GM18507 (cell line): ENCODE measurements around the gene SLC39A6.
"Not testable (repeated sequence)": the region's sequence is repeated elsewhere in the genome, so short reads cannot be mapped to it uniquely, and the experiment has no call there.

Experiments used
- DNase-seq: peaks from one replicate; pipeline ENCODE4 v3.0.0; 2011; ENCODE audit warnings: low read depth; ENCODE audit not compliant: insufficient read length; ENCODE audit errors: extremely low spot score
- FAIRE-seq: peaks from 2 replicates; lab custom pipeline; 2011; peaks lifted over from hg19 to GRCh38; lab: Jason Lieb, UNC

Gene SLC39A6

GRCh38 chr18:36108196-36108595, 20.9 kb downstream of the SLC39A6 start:
- FAIRE-seq (no peak), DNase-seq (no peak)

DNA sequence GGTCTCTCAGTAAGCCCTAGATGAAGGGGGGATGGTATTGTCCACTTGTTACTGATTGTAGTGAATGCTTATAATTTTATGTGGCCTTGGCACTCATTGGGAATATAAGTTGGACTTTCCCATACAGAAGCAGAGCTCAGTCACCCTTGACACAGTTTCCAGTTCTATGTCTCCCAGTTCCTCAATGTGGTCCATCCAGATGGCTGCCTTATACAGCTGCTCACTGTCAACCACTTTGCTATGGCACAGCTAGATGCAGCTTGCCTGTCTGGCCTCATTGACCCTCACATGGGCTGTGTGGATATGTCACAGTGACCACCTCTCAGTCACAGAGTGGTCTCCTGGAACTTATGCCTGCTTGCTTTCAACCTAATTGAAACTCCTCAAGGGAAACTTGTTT, 21.7 kb downstream of the SLC39A6 start:
- DNase-seq, result no peak
- no peak for FAIRE-seq

- no peak for DNase-seq
- no peak for FAIRE-seq
Measured at GRCh38 chr18:36104749-36105148, 24.4 kb downstream of the SLC39A6 start.

DNA sequence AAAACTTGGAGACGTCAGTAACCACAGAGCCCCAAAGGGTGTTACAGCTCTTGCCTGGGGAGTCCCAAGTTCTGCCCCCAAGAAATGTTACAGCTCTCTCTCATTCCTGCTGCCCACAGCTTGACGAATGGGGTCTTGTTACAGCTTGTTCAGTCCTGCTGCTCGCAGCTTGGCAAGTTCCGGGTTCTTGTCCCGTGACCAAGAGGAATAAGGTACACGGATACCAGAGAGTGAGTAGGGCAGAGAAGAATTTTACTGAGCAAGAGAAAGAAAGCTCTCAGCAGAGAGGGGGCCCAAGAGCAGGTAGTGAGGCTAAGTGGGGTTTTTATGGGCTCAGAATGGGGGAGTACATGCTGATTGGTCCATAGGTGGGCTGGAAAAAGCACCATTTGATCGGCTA, 27.2 kb downstream of the SLC39A6 start:
- FAIRE-seq, result no peak

DNA sequence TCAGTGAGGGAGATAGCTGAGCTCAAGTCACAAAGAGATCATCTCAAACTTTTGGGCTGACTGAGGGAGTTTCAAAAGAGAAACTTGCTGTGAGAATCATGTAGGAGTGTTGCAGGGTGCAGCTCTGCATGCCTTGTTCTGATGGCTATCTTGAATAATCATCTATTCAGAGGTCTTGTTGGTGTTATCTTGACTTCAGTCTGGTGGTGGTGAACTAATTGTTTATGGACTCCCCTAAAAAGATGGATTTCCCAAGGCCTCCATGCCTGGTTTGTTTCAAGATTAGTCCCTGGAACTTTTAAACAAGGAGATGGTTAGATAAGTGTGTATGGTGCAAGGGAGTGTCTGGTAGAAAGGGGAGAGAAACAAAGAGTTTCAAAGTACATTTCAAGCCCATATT, 29.8 kb downstream of the SLC39A6 start:
- no peak for FAIRE-seq

More for the DNA sequence above, 27.2 kb downstream of the SLC39A6 start:
- DNase-seq, result no peak

GRCh38 chr18:36096955-36097354, 32.2 kb downstream of the SLC39A6 start:
- no peak for DNase-seq
- no peak for FAIRE-seq

More for the DNA sequence above, 29.8 kb downstream of the SLC39A6 start:
- DNase-seq, result no peak

- FAIRE-seq, result peak; percentile 78
- peak; percentile 17 for DNase-seq
Measured at GRCh38 chr18:36095936-36096519, 33.1 kb downstream of the SLC39A6 start.

- no peak for FAIRE-seq
- no peak for DNase-seq
Measured at GRCh38 chr18:36094431-36094830, 34.7 kb downstream of the SLC39A6 start.

DNA sequence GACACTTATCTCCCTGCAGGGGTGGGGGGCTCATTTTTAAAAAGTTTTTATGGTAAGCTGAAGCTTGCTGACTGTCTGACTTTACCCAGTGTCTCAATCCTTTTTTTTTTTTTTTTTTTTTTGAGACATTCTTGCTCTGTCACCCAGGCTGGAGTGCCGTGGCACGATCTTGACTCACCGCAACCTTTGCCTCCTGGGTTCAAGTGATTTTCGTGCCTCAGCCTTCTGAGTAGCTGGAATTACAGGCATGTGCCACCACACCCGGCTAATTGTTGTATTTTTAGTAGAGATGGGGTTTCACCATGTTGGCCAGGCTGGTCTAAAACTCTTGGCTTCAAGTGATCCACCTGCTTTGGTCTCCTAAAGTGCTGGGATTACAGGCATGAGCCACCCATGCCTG, 37.0 kb downstream of the SLC39A6 start:
- DNase-seq, FAIRE-seq: not testable (repeated sequence)

- DNase-seq (no peak), FAIRE-seq (no peak)
Measured at GRCh38 chr18:36089001-36089400, 40.1 kb downstream of the SLC39A6 start.

DNA sequence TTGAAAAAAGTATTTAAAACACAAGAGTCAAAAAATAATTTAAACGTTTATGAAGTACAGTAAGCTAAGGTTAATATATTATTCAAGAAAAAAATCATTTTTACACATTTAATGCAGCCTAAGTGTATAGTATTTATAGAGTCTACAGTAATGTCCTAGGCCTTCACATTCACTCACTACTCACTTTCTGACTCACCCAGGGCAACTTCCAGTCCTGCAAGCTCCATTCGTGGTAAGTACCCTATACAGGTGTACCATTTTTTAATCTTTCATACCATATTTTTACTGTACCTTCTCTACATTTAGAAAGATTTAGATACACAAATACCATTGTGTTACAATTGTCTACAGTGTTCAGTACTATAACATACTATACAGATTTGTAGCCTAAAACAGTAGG, 40.9 kb downstream of the SLC39A6 start:
- no peak for FAIRE-seq
- no peak for DNase-seq

DNA sequence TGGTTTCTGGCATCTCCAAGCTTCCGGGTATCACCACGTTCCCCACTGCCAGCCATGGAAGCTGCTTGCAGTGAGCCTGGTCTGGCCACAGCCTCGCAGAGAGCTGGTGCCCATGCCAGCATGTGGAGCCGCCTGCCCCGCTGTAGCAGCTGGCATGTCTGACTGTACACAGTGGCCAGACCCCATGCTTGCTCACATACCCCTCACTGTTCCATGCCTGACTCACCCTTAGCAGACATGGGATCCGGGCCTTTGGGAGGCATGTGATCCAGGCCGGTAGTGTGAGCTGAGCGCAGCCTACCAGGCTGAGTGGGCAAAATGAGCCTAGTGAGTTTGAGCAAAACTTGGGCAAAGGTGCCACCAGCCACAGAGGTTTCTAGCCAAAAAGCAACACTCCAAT, 43.0 kb downstream of the SLC39A6 start:
- FAIRE-seq (no peak), DNase-seq (no peak)

GRCh38 chr18:36085195-36085594, 43.9 kb downstream of the SLC39A6 start:
- FAIRE-seq (no peak), DNase-seq (no peak)

GRCh38 chr18:36083729-36084128, 45.4 kb downstream of the SLC39A6 start:
- DNase-seq, result no peak

DNA sequence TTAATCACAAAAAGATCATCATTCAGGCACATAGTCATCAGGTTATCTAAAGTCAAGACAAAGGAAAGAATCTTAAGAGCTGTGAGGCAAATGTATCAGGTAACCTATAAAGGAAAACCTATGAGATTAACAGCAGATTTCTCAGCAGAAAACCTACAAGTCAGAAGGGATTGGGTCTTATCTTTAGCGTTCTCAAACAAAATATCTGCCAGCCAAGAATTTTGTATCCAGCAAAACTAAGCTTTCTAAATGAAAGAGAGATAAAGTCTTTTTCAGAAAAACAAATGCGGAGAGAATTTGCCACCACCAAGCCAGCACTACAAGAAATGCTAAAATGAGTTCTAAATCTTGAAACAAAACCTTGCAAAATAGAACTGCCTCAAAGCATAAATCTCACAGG, 48.0 kb downstream of the SLC39A6 start:
- not testable (repeated sequence) for DNase-seq, FAIRE-seq

More at GRCh38 chr18:36083729-36084128, 45.4 kb downstream of the SLC39A6 start:
- FAIRE-seq, result peak; percentile 75

- no peak for DNase-seq
- no peak for FAIRE-seq
Measured at GRCh38 chr18:36078751-36079529, 50.2 kb downstream of the SLC39A6 start.

DNA sequence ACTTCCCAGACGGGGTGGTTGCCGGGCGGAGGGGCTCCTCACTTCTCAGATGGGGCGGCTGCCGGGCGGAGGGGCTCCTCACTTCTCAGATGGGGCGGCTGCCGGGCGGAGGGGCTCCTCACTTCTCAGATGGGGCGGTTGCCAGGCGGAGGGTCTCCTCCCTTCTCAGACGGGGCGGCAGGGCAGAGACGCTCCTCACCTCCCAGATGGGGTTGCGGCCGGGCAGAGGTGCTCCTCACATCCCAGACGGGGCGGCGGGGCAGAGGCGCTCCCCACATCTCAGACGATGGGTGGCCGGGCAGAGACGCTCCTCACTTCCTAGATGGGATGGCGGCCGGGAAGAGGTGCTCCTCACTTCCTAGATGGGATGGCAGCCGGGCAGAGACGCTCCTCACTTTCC, 51.4 kb downstream of the SLC39A6 start:
- not testable (repeated sequence) for DNase-seq, FAIRE-seq

DNA sequence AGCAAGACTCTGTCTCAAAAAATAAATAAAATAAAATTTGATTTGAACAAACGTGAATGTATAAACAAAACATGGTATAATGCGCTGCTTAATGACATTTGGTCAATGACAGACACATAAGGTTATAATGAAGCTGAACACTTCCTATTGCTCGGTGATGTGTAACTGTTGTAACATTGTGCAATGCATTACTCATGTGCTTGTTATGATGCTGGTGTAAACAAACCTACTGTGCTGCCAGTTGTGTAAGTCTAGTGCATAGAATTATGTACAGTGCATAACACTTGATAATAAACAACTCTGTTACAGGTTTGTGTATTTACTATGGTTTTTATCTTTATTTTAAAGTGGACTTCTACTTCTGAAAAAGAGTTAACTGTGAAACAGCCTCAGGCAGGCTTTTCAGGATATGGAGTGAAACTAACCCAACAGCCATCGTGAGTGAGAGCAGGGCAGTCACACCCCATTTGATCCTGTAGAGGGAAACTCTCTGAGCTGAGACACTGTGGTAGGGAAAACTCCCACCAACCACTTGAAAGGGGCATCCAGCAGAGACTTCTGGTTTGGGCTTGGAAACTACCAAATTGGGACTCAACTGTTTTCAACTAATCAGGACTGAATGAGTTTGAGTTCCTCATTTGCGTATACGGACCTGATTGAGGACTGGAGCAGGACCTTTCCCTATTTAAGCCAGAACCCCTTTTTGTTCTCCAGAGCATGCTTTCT, 53.1 kb downstream of the SLC39A6 start:
- no peak for FAIRE-seq

GRCh38 chr18:36074435-36074834, 54.7 kb downstream of the SLC39A6 start:
- FAIRE-seq, result no peak

More for the DNA sequence above, 53.1 kb downstream of the SLC39A6 start:
- no peak for DNase-seq

DNA sequence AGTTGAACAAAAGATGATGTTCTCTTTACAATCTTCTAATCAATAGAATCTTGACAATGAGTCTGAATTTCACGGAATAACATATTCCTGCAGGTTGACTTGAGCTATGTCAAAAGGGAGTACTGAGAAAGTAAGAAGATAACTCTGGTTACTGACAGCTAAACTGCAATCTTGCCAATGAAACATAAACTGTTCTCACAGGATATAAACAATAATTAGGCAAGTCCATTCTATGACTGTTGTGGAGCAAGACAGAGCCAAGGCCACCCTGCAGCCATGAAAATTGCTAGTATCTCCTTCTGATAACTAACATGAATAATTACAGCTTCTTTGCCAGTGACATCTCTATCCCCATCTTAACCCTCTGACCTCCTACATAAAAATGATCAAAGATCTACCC, 55.5 kb downstream of the SLC39A6 start:
- no peak for DNase-seq
- no peak for FAIRE-seq

More at GRCh38 chr18:36074435-36074834, 54.7 kb downstream of the SLC39A6 start:
- DNase-seq, result no peak
